Gastrocnemius medialis (tissue), 4 donors: ENCODE data around the gene TEX38. TPM values are rescaled to one million over a fixed set of nuclear protein-coding genes. Genes with fewer than 3 reads are reported as not detected.
A peak's percentile ranks its signal among the peaks of the same experiment; 100 is the strongest.

ENCODE experiments used
- ATAC-seq, 2 donors: fragments of 150-250 bp; one replicate each; pipeline ENCODE4 v1.9.1; 2016
- DNase-seq, 2 donors: peaks; one replicate each; pipeline ENCODE4 v3.0.0-alpha.2; 2019
- H3K27ac ChIP-seq, 4 donors: fragments of 200-600 bp; sonication (generic); 1 replicate in 1 of 4; 2 replicates in 3 of 4; pipeline ENCODE4 v1.5.1; 2016 to 2018; ENCODE audit warnings: mild to moderate bottlenecking in 2 of 4, moderate library complexity in 1 of 4
- H3K27me3 ChIP-seq, 3 donors: fragments of 200-600 bp; sonication (generic) in 2 of 3; 1 replicate in 1 of 3; 2 replicates in 2 of 3; pipeline versions ENCODE4 v1.5.1 to v1.6.0; 2016 to 2019; ENCODE audit warnings: mild to moderate bottlenecking in 1 of 3, moderate library complexity in 1 of 3
- H3K36me3 ChIP-seq, 2 donors: fragments of 200-600 bp; sonication (generic) in 1 of 2; one replicate each; pipeline ENCODE4 v1.5.1; 2017 to 2018
- H3K4me1 ChIP-seq, 2 donors: fragments of 200-600 bp; sonication (generic) in 1 of 2; one replicate each; pipeline ENCODE4 v1.5.1; 2016 to 2017; ENCODE audit warnings: mild to moderate bottlenecking in 2 of 2
- H3K4me3 ChIP-seq, 4 donors: fragments of 200-600 bp; sonication (generic) in 3 of 4; 1 replicate in 1 of 4; 2 replicates in 3 of 4; pipeline ENCODE4 v1.5.1; 2016 to 2019; ENCODE audit warnings: mild to moderate bottlenecking in 2 of 4
- H3K9me3 ChIP-seq, 3 donors: fragments of 200-600 bp; sonication (generic) in 2 of 3; 1 replicate in 1 of 3; 2 replicates in 2 of 3; pipeline ENCODE4 v1.5.1; 2016 to 2019
- POLR2A ChIP-seq, 2 donors: fragments of 450-650 bp; IDR thresholded peaks; one replicate each; pipeline ENCODE4 v1.6.1; 2017; ENCODE audit warnings: antibody characterized with exemption in 2 of 2, mild to moderate bottlenecking in 2 of 2, moderate library complexity in 2 of 2
- in situ Hi-C, 4 donors: fragments of 200-750 bp; cut with MboI; loops; one replicate each; pipeline versions ENCODE4 v1.15.0 to v1.8.0; 2017; ENCODE audit warnings: low sequenced_read_pairs in 4 of 4
- intact Hi-C: fragments of 100-400 bp; cut with DNase I; formaldehyde crosslinking; loops from one replicate; pipeline ENCODE4 v1.15.1; 2023; ENCODE audit warnings: low total_unique reads
- total RNA-seq, 4 donors: library from RNA; depleted of rRNA; stranded (reverse); fragments of >200 nt; gene quantifications; one replicate each; pipeline versions ENCODE4 v1.1.0 to v1.2.3, GENCODE V29; 2016
- TF ChIP-seq, protein P1 (sequence below), 5 experiments: fragments of 450-650 bp in 3 of 5; fragments of 200-600 bp in 2 of 5; sonication (generic) in 2 of 5; IDR thresholded peaks in 4 of 5; conservative IDR thresholded peaks in 1 of 5; 1 replicate in 4 of 5; 2 replicates in 1 of 5; pipeline ENCODE4 v1.5.1; 2016 to 2019; ENCODE audit warnings: antibody characterized with exemption in 5 of 5, mild to moderate bottlenecking in 3 of 5, moderate library complexity in 3 of 5

TEX38 gene
- total RNA-seq, 4 donors from 2014 or later = not detected

DNA sequence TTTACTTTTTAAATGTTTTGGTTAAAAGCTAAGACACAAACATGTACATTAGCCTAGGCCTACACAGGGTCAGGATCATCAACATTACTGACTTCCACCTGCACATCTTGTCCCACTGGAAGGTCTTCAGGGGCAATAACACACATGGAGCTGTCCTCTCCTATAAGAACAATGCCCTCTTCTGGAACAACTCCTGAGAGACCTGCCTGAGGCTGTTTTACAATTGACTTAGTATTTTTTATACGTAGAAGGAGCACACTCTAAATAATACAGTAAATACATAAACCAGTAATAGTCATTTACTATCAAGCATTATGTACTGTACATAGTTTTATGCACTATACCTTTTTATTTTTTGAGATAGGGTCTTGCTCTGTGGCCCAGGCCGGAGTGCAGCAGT lies 40.9 kb upstream of the TEX38 start:
- no peak for TF ChIP-seq POLR2A (IDR thresholded peaks at IDR 0.05)
- TF ChIP-seq, protein P1, sequence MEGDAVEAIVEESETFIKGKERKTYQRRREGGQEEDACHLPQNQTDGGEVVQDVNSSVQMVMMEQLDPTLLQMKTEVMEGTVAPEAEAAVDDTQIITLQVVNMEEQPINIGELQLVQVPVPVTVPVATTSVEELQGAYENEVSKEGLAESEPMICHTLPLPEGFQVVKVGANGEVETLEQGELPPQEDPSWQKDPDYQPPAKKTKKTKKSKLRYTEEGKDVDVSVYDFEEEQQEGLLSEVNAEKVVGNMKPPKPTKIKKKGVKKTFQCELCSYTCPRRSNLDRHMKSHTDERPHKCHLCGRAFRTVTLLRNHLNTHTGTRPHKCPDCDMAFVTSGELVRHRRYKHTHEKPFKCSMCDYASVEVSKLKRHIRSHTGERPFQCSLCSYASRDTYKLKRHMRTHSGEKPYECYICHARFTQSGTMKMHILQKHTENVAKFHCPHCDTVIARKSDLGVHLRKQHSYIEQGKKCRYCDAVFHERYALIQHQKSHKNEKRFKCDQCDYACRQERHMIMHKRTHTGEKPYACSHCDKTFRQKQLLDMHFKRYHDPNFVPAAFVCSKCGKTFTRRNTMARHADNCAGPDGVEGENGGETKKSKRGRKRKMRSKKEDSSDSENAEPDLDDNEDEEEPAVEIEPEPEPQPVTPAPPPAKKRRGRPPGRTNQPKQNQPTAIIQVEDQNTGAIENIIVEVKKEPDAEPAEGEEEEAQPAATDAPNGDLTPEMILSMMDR (IDR thresholded peaks at IDR 0.05 in 4 of 5, conservative IDR thresholded peaks at IDR 0.05 in 1 of 5) = no peak
- H3K36me3 ChIP-seq = peaks cover 5 to 56% of the 10 kb centered on the region in 2 donors
- H3K4me3 ChIP-seq = no peak overlapping the region
- intact Hi-C loops = no loop called here
- H3K9me3 ChIP-seq = no peaks in the 10 kb centered on the region
- H3K4me1 ChIP-seq = no peaks in the 10 kb centered on the region
- DNase-seq = no peak
- H3K27me3 ChIP-seq = no peaks in the 10 kb centered on the region
- no peak for ATAC-seq
- H3K27ac ChIP-seq = no peak overlapping the region
- in situ Hi-C loops = no loop called here

DNA sequence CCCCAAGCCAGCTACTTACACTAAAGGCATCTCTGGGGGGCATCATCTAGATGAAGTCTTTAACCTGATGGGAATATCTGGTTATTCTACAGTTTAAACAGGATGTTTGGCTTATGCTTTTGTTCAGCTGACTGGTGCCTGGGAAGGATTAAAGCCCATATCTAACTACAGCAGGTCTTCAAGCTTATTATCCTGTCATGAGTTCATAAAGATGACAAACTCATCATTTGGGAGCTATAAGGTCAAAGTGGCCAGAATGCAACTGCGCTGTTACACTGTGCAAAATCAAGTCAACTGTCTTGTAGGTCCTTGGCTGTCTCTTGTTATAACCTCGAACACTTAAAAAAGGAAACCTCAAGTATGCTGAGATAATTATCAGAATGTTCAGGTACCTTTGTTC lies 36.4 kb upstream of the TEX38 start:
- no peak for TF ChIP-seq POLR2A (IDR thresholded peaks at IDR 0.05)
- TF ChIP-seq, protein P1 (IDR thresholded peaks at IDR 0.05 in 4 of 5, conservative IDR thresholded peaks at IDR 0.05 in 1 of 5) = no peak
- ATAC-seq = no peak
- Histone ChIP-seq H3K27me3 (no peaks in the 10 kb centered on the region), H3K36me3 (peaks cover 5 to 59% of the 10 kb centered on the region in 2 donors), H3K4me3 (no peak overlapping the region), H3K9me3 (no peaks in the 10 kb centered on the region), H3K4me1 (peaks cover 9 to 13% of the 10 kb centered on the region in 2 donors), H3K27ac (no peak overlapping the region)
- no peak for DNase-seq
- in situ Hi-C loops (no loop called here), intact Hi-C loops (no loop called here)

DNA sequence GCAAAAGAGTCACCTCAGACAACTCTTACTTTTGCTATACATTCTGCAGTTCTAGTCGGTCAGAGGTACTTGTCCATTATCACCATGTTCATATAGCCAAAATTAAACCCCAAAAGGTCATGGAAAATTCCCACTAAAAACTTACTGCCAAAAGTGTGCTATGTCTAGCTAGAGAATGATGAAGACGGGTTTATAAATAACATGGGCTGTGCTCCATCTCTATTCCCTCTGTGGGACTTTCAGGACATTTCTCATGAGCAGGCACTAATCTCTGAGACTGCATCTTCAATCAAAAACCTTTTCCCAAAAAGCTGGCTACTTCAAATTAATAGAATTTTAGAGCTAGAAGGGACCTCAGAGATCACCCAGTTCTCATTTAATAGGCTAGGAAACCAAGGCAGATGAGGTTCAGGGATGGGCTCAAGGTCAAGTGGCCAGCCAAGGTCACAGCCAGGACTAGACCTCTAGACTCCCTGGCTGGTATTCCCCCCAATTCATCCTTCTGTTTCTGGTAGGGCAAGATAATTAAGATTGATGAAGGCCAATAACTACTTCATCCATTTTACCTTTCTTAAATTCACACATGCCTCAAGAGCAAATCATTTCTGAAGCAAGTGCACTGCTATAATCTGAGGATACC lies 34.1 kb upstream of the TEX38 start:
- H3K4me3 ChIP-seq = no peak overlapping the region
- DNase-seq = no peak
- H3K4me1 ChIP-seq = peaks cover 9 to 14% of the 10 kb centered on the region in 2 donors
- in situ Hi-C loops (no loop called here), intact Hi-C loops (no loop called here)
- no peaks in the 10 kb centered on the region for H3K27me3 ChIP-seq
- H3K27ac ChIP-seq = peak overlapping the region; percentile 42 to 68 (median 61)
- H3K9me3 ChIP-seq = no peaks in the 10 kb centered on the region
- peak; percentile 64 to 66 for ATAC-seq
- peaks cover 1 to 47% of the 10 kb centered on the region in 2 donors for H3K36me3 ChIP-seq
- TF ChIP-seq, protein P1 (IDR thresholded peaks at IDR 0.05 in 4 of 5, conservative IDR thresholded peaks at IDR 0.05 in 1 of 5) = no peak
- no peak for TF ChIP-seq POLR2A (IDR thresholded peaks at IDR 0.05)

DNA sequence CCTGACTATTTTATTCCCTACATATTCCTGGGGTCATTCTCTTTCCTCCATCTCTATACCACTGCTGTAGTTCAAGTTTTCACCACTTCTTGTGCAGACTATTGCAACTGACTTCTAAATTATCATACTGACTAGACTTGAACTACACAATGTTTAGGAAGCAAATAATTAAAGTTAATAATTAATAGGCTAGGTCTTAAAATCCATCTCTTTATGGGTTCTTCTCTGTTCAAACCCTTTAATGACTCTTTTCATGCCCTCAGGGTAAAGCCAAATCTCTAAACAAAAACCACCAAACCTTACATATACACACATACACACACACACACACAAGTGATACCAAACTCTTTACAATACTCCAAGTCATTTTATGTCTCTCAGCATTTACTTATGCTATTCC lies 32.7 kb upstream of the TEX38 start:
- TF ChIP-seq POLR2A (IDR thresholded peaks at IDR 0.05) = no peak
- TF ChIP-seq, protein P1 (IDR thresholded peaks at IDR 0.05 in 4 of 5, conservative IDR thresholded peaks at IDR 0.05 in 1 of 5) = no peak
- in situ Hi-C loops = no loop called here
- Histone ChIP-seq H3K36me3 (peaks cover 0 to 46% of the 10 kb centered on the region in 2 donors), H3K27ac (peak overlapping the region in 1 of 4 donors; percentile 66), H3K9me3 (no peaks in the 10 kb centered on the region), H3K27me3 (no peaks in the 10 kb centered on the region), H3K4me1 (peaks cover 9 to 27% of the 10 kb centered on the region in 2 donors), H3K4me3 (no peak overlapping the region)
- no peak for ATAC-seq
- no peak for DNase-seq
- intact Hi-C loops = no loop called here

DNA sequence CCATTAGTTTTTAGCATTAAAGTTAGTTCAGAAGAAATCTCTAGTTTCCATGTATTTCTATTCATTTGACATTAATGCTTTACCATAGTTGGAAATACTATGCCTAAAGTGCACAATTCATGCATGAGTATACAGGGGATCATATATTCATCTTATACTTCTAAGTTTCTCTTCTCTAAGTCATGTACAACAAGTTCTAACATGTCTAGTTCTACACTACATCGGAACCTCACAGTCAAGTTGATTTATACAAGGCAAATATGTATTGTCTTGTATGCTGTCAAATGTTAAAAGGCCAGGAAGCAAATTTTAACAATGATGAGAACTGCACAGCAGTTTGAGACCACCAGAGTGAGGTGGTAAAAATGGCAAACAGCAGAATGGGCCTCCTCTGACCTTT lies 32.1 kb upstream of the TEX38 start:
- no peak overlapping the region for H3K4me3 ChIP-seq
- peaks cover 9 to 30% of the 10 kb centered on the region in 2 donors for H3K4me1 ChIP-seq
- in situ Hi-C loops (no loop called here), intact Hi-C loops (no loop called here)
- no peak overlapping the region for H3K27ac ChIP-seq
- TF ChIP-seq, protein P1 (IDR thresholded peaks at IDR 0.05 in 4 of 5, conservative IDR thresholded peaks at IDR 0.05 in 1 of 5) = no peak
- no peak for TF ChIP-seq POLR2A (IDR thresholded peaks at IDR 0.05)
- DNase-seq (no peak), ATAC-seq (no peak)
- no peaks in the 10 kb centered on the region for H3K27me3 ChIP-seq
- no peaks in the 10 kb centered on the region for H3K9me3 ChIP-seq
- peaks cover 0 to 40% of the 10 kb centered on the region in 2 donors for H3K36me3 ChIP-seq
